OCI-LY7 (cell line): ENCODE measurements around the gene MOGAT3. TPM values are rescaled to one million over a fixed set of nuclear protein-coding genes. Genes with fewer than 3 reads are reported as not detected.

ENCODE experiments used
- BruUV-seq: library from RNA; stranded (reverse); fragments of 400-500 nt; replicated peaks from 2 replicates; lab custom pipeline; 2021; lab: Mats Ljungman, UMichigan
- CTCF ChIA-PET: fragments of 300-600 bp; sonication (Branson Sonifier 250); formaldehyde crosslinking; loops from one replicate; lab custom pipeline; 2022; ENCODE audit warnings: antibody characterized with exemption; ENCODE audit not compliant: unreplicated experiment; lab: Charles Lee
- POLR2A ChIA-PET: fragments of 300-600 bp; sonication (Branson Sonifier 250); formaldehyde crosslinking; loops from one replicate; lab custom pipeline; 2022; ENCODE audit warnings: antibody characterized with exemption; lab: Charles Lee
- DNase-seq: peaks from one replicate; pipeline ENCODE4 v3.0.0-alpha.2; 2015; ENCODE audit warnings: low spot score
- H2AFZ ChIP-seq: fragments of 200-600 bp; sonication (generic), shearing (Covaris generic); 2 replicates; pipeline ENCODE4 v1.6.1; 2014; ENCODE audit warnings: mild to moderate bottlenecking, antibody characterized with exemption, low read length, moderate library complexity
- H3K27ac ChIP-seq: fragments of 200-600 bp; sonication (generic); 2 replicates; pipeline ENCODE4 v1.5.1; 2014; ENCODE audit warnings: mixed run types, low read depth, mild to moderate bottlenecking, moderate library complexity, low read length, inconsistent platforms; ENCODE audit not compliant: poor library complexity, severe bottlenecking
- H3K36me3 ChIP-seq: fragments of 200-600 bp; sonication (generic); 2 replicates; pipeline ENCODE4 v1.6.1; 2014; ENCODE audit warnings: mild to moderate bottlenecking, antibody characterized with exemption, low read length, moderate library complexity, mixed read lengths; ENCODE audit not compliant: insufficient read depth
- H3K4me1 ChIP-seq: fragments of 200-600 bp; sonication (generic); 2 replicates; pipeline ENCODE4 v1.5.1; 2014; ENCODE audit warnings: mild to moderate bottlenecking, low read length; ENCODE audit not compliant: insufficient read depth, poor library complexity, severe bottlenecking
- H3K4me2 ChIP-seq: fragments of 200-600 bp; sonication (generic); 2 replicates; pipeline ENCODE4 v1.6.1; 2014; ENCODE audit warnings: mild to moderate bottlenecking, low read length
- H3K4me3 ChIP-seq: fragments of 200-600 bp; sonication (generic); 2 replicates; pipeline ENCODE4 v1.5.1; 2014; ENCODE audit warnings: mild to moderate bottlenecking, low read depth, low read length; ENCODE audit not compliant: poor library complexity, severe bottlenecking
- H3K79me2 ChIP-seq: fragments of 200-600 bp; sonication (generic); 2 replicates; pipeline ENCODE4 v1.6.1; 2016; ENCODE audit warnings: low read depth, mild to moderate bottlenecking, low read length, moderate library complexity, mixed read lengths; ENCODE audit not compliant: insufficient read depth
- H3K9me2 ChIP-seq: fragments of 200-600 bp; sonication (generic); 2 replicates; pipeline ENCODE4 v1.6.1; 2016; ENCODE audit warnings: mild to moderate bottlenecking, low read length, mixed read lengths; ENCODE audit not compliant: insufficient read depth
- H3K9me3 ChIP-seq: fragments of 200-600 bp; sonication (generic); 2 replicates; pipeline ENCODE4 v1.6.1; 2014; ENCODE audit warnings: mild to moderate bottlenecking, mixed run types, low read length, mixed read lengths
- H4K20me1 ChIP-seq: fragments of 200-600 bp; sonication (generic); 2 replicates; pipeline ENCODE4 v1.6.1; 2014; ENCODE audit warnings: mild to moderate bottlenecking, antibody characterized with exemption, low read length, moderate library complexity, mixed read lengths; ENCODE audit not compliant: insufficient read depth
- EZH2phosphoT487 ChIP-seq: fragments of 200-600 bp; sonication (generic); IDR thresholded peaks from 2 replicates; pipeline ENCODE4 v1.6.1; 2018; ENCODE audit warnings: low read depth, borderline replicate concordance, mild to moderate bottlenecking, mixed run types, antibody characterized with exemption, low read length, moderate library complexity, mixed read lengths
- intact Hi-C: fragments of 100-400 bp; cut with micrococcal nuclease; formaldehyde crosslinking; loops from one replicate; pipeline ENCODE4 v1.10.0; 2022; ENCODE audit not compliant: unreplicated experiment
- total RNA-seq, 2 experiments: library from RNA; depleted of rRNA in 1 of 2; stranded (reverse); fragments of >200 nt in 1 of 2; shearing (Covaris generic) in 1 of 2; gene quantifications; 2 replicates each; pipeline ENCODE4 v1.2.3, GENCODE V29; 2014 to 2022
- TF ChIP-seq, protein P1 (sequence below): fragments of 200-600 bp; sonication (generic); conservative IDR thresholded peaks from 2 replicates; pipeline ENCODE4 v1.5.1; 2014; ENCODE audit warnings: mild to moderate bottlenecking, antibody characterized with exemption, low read length, moderate library complexity, mixed read lengths

The MOGAT3 gene
- total RNA-seq, 2 experiments from 2014 or later, result not detected

DNA sequence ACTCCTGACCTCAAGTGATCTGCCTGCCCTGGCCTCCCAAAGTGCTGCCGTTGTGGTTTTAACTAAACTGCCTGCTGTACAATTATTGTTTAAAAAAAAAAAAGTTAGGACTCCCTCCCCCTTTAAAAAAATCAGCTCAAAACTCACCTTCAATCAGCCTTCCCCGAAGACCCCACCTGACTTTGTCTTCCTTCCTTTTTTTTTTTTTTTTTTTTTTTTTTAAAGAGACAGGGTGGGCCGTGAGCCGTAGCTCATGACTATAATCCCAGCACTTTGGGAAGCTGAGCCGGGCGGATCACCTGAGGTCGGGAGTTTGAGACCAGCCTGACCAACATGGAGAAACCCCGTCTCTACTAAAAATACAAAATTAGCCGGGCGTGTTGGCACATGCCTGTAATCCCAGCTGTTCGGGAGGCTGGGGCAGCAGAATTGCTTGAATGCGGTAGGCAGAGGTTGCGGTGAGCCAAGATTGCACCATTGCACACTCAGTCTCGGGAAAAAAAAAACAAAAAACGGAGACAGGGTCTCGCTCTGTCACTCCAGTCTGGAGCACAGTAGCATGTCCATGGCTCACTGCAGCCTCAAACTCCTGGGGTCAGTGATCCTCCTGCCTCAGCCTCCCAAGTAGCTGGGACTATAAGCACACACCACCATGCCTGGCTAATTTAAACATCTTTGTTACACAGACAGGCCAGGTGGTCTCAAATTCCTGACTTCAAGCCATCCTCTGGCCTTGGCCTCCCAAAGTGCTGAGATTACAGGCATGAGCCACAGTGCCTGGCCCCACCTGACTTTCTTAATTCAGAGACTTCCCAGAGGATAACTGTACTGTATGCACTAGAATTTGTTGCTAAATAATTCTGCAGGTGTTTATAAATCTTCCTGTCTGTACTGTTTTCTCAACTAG is 40.9 kb upstream of the MOGAT3 start:
- Histone ChIP-seq H3K9me2 (no peaks in the 10 kb centered on the region), H3K79me2 (peaks cover 25% of the 10 kb centered on the region; the same call in 1 of the 2 replicates), H3K9me3 (no peaks in the 10 kb centered on the region), H3K4me2 (no peak overlapping the region), H3K4me1 (peaks cover 18% of the 10 kb centered on the region), H3K4me3 (no peak overlapping the region), H2AFZ (no peak overlapping the region), H3K27ac (no peak overlapping the region), H3K36me3 (peaks cover 47% of the 10 kb centered on the region; the same call in 1 of the 2 replicates), H4K20me1 (no peaks in the 10 kb centered on the region)
- POLR2A ChIA-PET, result interaction anchor here (0.6 to 0.7 kb wide), 2 partner anchors 367 to 545 kb away, joined by 3 to 5 read pairs; partner anchors contain the start of gene SRRT
- no peak for DNase-seq
- no TSS peak for BruUV-seq
- CTCF ChIA-PET, result interaction anchor here (0.6 kb wide), 1 partner anchor 982 kb away, joined by 3 read pairs; no protein-coding TSS in a partner anchor
- intact Hi-C loops, result loop anchor here (5.0 kb wide), 1 partner anchor 41 kb away; no protein-coding TSS in a partner anchor
- TF ChIP-seq, protein P1, sequence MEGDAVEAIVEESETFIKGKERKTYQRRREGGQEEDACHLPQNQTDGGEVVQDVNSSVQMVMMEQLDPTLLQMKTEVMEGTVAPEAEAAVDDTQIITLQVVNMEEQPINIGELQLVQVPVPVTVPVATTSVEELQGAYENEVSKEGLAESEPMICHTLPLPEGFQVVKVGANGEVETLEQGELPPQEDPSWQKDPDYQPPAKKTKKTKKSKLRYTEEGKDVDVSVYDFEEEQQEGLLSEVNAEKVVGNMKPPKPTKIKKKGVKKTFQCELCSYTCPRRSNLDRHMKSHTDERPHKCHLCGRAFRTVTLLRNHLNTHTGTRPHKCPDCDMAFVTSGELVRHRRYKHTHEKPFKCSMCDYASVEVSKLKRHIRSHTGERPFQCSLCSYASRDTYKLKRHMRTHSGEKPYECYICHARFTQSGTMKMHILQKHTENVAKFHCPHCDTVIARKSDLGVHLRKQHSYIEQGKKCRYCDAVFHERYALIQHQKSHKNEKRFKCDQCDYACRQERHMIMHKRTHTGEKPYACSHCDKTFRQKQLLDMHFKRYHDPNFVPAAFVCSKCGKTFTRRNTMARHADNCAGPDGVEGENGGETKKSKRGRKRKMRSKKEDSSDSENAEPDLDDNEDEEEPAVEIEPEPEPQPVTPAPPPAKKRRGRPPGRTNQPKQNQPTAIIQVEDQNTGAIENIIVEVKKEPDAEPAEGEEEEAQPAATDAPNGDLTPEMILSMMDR, result no peak
- no peak for TF ChIP-seq EZH2phosphoT487

DNA sequence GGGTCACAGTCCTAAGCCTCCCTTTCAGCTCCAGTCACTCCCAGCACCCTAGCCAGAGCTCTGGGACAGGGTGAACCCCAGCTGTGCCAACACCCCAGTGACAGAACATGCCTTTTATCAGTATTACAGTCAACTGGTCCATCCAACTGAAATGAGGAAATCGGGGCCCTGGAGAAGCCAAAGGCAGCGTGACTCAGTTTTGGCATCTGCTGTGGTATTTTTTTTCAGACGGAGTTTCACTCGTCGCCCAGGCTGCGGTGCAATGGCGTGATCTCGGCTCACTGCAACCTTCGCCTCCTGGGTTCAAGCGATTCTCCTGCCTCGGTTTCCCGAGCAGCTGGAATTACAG is 40.2 kb upstream of the MOGAT3 start:
- CTCF ChIA-PET, result no interaction called here
- no peak for DNase-seq
- Histone ChIP-seq H3K4me3 (no peak overlapping the region), H2AFZ (no peak overlapping the region), H3K9me2 (no peaks in the 10 kb centered on the region), H3K4me1 (peaks cover 17% of the 10 kb centered on the region), H4K20me1 (no peaks in the 10 kb centered on the region), H3K27ac (no peak overlapping the region), H3K4me2 (no peak overlapping the region), H3K9me3 (no peaks in the 10 kb centered on the region), H3K79me2 (peaks cover 23% of the 10 kb centered on the region; the same call in 1 of the 2 replicates), H3K36me3 (peaks cover 47% of the 10 kb centered on the region; the same call in 1 of the 2 replicates)
- no TSS peak for BruUV-seq
- intact Hi-C loops, result loop anchor here (5.0 kb wide), 1 partner anchor 41 kb away; no protein-coding TSS in a partner anchor
- POLR2A ChIA-PET, result interaction anchor here (0.7 kb wide), 1 partner anchor 366 kb away, joined by 5 read pairs; the partner anchor contains the start of gene SRRT
- TF ChIP-seq, protein P1, result no peak
- no peak for TF ChIP-seq EZH2phosphoT487
